Thyroid gland (tissue), 4 donors: ENCODE results near the gene PHTF2. TPM values are rescaled to one million over a fixed set of nuclear protein-coding genes. Genes with fewer than 3 reads are reported as not detected.

ENCODE experiments used
- DNase-seq, 2 donors: peaks; one replicate each; pipeline ENCODE4 v3.0.0-alpha.2; 2019
- H3K27ac ChIP-seq, 3 donors: fragments of 200-600 bp; sonication (generic); 1 replicate in 2 of 3; 2 replicates in 1 of 3; pipeline ENCODE4 v1.5.1; 2016 to 2019; ENCODE audit warnings: mild to moderate bottlenecking in 1 of 3, moderate library complexity in 1 of 3
- H3K27me3 ChIP-seq: fragments of 200-600 bp; sonication (generic); one replicate; pipeline ENCODE4 v1.5.1; 2019
- H3K36me3 ChIP-seq, 2 donors: fragments of 200-600 bp; sonication (generic); one replicate each; pipeline ENCODE4 v1.5.1; 2016 to 2019
- H3K4me1 ChIP-seq, 2 donors: fragments of 200-600 bp; sonication (generic); one replicate each; pipeline ENCODE4 v1.5.1; 2017 to 2019
- H3K4me3 ChIP-seq, 3 donors: fragments of 200-600 bp; sonication (generic); replicated peaks in 1 of 3; 1 replicate in 2 of 3; 2 replicates in 1 of 3; pipeline ENCODE4 v1.5.1; 2016; ENCODE audit warnings: mild to moderate bottlenecking in 1 of 3
- H3K9me3 ChIP-seq: fragments of 200-600 bp; sonication (generic); one replicate; pipeline ENCODE4 v1.5.1; 2017
- POLR2A ChIP-seq, 2 donors: fragments of 450-650 bp; IDR thresholded peaks; one replicate each; pipeline ENCODE4 v1.6.1; 2017; ENCODE audit warnings: antibody characterized with exemption in 2 of 2, mild to moderate bottlenecking in 2 of 2, moderate library complexity in 1 of 2
- WGBS, 2 donors: methylation state at CpG; one replicate each; pipeline ENCODE4 v1.1.5; 2017; 5-methylcytosine and 5-hydroxymethylcytosine counted together
- intact Hi-C: fragments of 100-400 bp; cut with DNase I; formaldehyde crosslinking; loops from one replicate; pipeline ENCODE4 v1.15.1; 2023
- total RNA-seq, 4 donors: library from RNA; depleted of rRNA; stranded (reverse); fragments of >200 nt; gene quantifications; one replicate each; pipeline ENCODE4 v1.2.3, GENCODE V29; 2016
- TF ChIP-seq, protein P1 (sequence below), 6 experiments: fragments of 200-600 bp in 3 of 6; fragments of 450-650 bp in 3 of 6; sonication (generic) in 3 of 6; IDR thresholded peaks; one replicate each; pipeline ENCODE4 v1.5.1; 2016 to 2019; ENCODE audit warnings: antibody characterized with exemption in 6 of 6, mild to moderate bottlenecking in 2 of 6, inconsistent platforms in 1 of 6, moderate library complexity in 1 of 6

Gene PHTF2
- total RNA-seq, 4 donors from 2014 or later, result 15.3 to 28.3 (median 25.3) TPM

- H3K4me3 ChIP-seq, result no peak overlapping the region
- intact Hi-C loops, result no loop called here
- no peaks in the 10 kb centered on the region for H3K9me3 ChIP-seq
- DNase-seq, result no peak
- no peaks in the 10 kb centered on the region for H3K36me3 ChIP-seq
- H3K27ac ChIP-seq, result no peak overlapping the region
- TF ChIP-seq, protein P1, sequence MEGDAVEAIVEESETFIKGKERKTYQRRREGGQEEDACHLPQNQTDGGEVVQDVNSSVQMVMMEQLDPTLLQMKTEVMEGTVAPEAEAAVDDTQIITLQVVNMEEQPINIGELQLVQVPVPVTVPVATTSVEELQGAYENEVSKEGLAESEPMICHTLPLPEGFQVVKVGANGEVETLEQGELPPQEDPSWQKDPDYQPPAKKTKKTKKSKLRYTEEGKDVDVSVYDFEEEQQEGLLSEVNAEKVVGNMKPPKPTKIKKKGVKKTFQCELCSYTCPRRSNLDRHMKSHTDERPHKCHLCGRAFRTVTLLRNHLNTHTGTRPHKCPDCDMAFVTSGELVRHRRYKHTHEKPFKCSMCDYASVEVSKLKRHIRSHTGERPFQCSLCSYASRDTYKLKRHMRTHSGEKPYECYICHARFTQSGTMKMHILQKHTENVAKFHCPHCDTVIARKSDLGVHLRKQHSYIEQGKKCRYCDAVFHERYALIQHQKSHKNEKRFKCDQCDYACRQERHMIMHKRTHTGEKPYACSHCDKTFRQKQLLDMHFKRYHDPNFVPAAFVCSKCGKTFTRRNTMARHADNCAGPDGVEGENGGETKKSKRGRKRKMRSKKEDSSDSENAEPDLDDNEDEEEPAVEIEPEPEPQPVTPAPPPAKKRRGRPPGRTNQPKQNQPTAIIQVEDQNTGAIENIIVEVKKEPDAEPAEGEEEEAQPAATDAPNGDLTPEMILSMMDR (IDR thresholded peaks at IDR 0.05), result no peak
- TF ChIP-seq POLR2A (IDR thresholded peaks at IDR 0.05), result no peak
- no peaks in the 10 kb centered on the region for H3K27me3 ChIP-seq
- no peaks in the 10 kb centered on the region for H3K4me1 ChIP-seq
Observed at GRCh38 chr7:77971726-77972125, 173.2 kb downstream of the PHTF2 start.

DNA sequence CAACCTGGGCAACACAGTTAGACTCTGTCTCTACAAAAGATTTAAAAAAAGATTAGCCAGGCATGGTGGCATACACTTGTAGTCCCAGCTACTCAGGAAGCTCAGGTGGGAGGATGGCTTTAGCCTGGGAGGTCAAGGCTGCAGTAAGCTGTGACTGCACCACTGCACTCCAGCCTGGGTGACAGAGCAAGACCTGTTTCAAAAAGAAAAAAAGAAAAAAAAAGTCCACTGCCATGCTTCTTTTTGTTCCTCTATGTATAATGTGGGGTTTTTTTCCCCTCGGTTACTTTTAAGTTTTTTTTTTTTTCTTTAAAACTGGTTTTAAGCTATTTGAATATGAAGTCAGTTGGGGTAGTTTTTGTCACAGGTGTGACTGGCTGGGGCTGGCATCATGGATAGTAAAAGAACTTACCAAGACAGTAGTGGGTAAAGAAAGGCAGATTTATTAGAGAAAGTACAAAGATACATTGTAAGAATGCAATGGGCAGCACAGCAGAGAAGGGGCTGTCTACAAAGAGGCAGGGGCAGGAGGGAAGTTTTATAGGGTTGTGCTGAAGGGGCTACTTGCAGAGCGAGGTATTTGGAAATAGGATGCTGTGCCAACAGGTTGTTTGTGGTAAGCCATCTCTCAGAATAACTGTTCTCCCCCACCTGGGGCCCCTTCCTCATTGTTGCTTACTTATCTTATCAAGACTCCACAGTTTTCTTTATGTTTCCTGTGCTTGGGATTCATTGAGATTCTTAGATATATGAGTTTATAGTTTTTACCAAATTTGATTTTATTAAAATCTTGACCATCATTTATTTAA, 177.3 kb downstream of the PHTF2 start:
- DNase-seq, result no peak
- intact Hi-C loops, result no loop called here
- no peaks in the 10 kb centered on the region for H3K9me3 ChIP-seq
- TF ChIP-seq, protein P1 (IDR thresholded peaks at IDR 0.05), result no peak
- TF ChIP-seq POLR2A (IDR thresholded peaks at IDR 0.05), result no peak
- WGBS, 2 donors, result 88% methylated on average over 2 of the region's 2 CpGs
- H3K4me3 ChIP-seq, result no peak overlapping the region
- no peaks in the 10 kb centered on the region for H3K36me3 ChIP-seq
- no peaks in the 10 kb centered on the region for H3K4me1 ChIP-seq
- no peaks in the 10 kb centered on the region for H3K27me3 ChIP-seq
- no peak overlapping the region for H3K27ac ChIP-seq

GRCh38 chr7:77979219-77979618, 180.6 kb downstream of the PHTF2 start:
- intact Hi-C loops, result no loop called here
- WGBS, 2 donors, result 71 to 83% methylated on average over 5 of the region's 5 CpGs

DNA sequence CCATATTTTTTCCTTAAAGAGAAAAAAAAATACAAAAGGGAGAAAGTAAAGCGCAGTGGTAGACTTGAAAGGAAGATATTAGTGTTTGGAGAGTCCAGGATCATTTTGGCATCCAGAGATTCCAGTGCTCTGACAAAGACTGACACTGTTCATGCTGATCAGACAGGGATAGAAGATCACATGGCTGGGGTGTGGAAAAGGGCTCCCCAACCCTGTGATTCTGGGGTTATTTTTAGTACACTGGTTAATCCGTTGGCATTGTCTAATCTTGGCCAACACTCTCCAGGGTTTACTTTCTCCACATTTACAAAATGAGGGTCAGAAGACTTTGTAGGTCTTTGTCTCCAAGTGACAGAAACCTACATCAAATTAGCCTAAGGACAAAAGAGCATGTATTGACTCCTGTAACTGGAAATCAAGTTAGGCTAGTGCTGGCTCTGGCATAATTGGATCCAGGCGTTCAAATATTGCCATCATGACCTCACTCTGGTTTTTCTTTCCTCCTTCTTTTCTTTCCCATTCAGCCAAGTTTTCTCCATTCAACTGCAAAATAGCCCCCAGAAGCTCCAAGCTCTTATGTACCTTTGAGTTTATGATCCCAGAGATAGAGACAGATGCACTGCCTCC, 181.6 kb downstream of the PHTF2 start:
- Histone ChIP-seq H3K4me1 (no peaks in the 10 kb centered on the region), H3K36me3 (no peaks in the 10 kb centered on the region), H3K4me3 (no peak overlapping the region), H3K27ac (no peak overlapping the region), H3K27me3 (no peaks in the 10 kb centered on the region), H3K9me3 (no peaks in the 10 kb centered on the region)
- no peak for DNase-seq
- WGBS, 2 donors, result 65 to 92% methylated on average over 3 of the region's 3 CpGs
- intact Hi-C loops, result no loop called here
- TF ChIP-seq, protein P1 (IDR thresholded peaks at IDR 0.05), result no peak
- TF ChIP-seq POLR2A (IDR thresholded peaks at IDR 0.05), result no peak

More at GRCh38 chr7:77979219-77979618, 180.6 kb downstream of the PHTF2 start:
- DNase-seq, result no peak
- H3K27me3 ChIP-seq, result no peaks in the 10 kb centered on the region
- no peaks in the 10 kb centered on the region for H3K4me1 ChIP-seq
- H3K36me3 ChIP-seq, result no peaks in the 10 kb centered on the region
- no peaks in the 10 kb centered on the region for H3K9me3 ChIP-seq
- H3K27ac ChIP-seq, result no peak overlapping the region
- no peak overlapping the region for H3K4me3 ChIP-seq
- TF ChIP-seq POLR2A (IDR thresholded peaks at IDR 0.05), result no peak
- TF ChIP-seq, protein P1 (IDR thresholded peaks at IDR 0.05), result no peak

DNA sequence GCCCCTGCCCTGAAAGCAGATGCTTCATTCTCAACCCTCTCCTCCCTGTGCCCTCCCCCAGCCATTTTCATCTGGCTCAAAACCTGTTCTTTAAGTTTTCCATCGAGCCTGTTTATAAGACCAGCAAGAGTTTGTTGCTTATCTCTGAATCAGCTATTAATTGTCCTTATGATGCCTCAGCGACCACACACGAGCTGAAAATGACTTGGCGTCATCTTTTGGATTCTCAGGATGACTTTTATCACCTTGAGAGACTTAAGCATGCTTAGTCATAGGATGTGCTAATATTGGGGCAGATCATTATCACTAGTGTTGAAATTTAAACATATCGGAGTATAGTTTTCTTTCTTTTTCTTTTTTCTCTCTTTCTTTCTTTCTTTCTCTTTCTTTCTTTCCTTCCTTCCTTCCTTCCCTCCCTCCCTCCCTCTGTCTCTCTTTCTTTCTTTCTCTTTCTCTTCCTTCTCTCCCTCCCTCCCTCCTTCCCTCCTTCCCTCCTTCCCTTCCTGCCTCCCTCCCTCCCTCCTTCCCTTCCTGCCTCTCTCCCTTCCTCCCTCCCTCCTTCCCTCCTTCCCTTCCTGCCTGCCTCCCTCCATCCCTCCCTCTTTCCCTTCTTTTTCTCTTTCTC, 184.5 kb downstream of the PHTF2 start:
- no peak for DNase-seq
- Histone ChIP-seq H3K27ac (no peak overlapping the region), H3K36me3 (no peaks in the 10 kb centered on the region), H3K9me3 (no peaks in the 10 kb centered on the region), H3K4me3 (no peak overlapping the region), H3K27me3 (no peaks in the 10 kb centered on the region), H3K4me1 (no peaks in the 10 kb centered on the region)
- intact Hi-C loops, result no loop called here
- 66% methylated on average over 5 of the region's 5 CpGs for WGBS, 2 donors
- TF ChIP-seq POLR2A (IDR thresholded peaks at IDR 0.05), result no peak
- TF ChIP-seq, protein P1 (IDR thresholded peaks at IDR 0.05), result no peak
